H9 (cell line): ENCODE measurements around the gene BRMS1L. TPM values are rescaled to one million over a fixed set of nuclear protein-coding genes. Genes with fewer than 3 reads are reported as not detected.

Experiments
- DNase-seq: peaks from one replicate; pipeline ENCODE4 v3.0.0-alpha.2; 2017
- H2AFZ ChIP-seq: one replicate; pipeline ENCODE4 v1.6.1; 2013; ENCODE audit warnings: mild to moderate bottlenecking, low read length, control low read depth, moderate library complexity
- H2AK5ac ChIP-seq: 2 replicates; pipeline ENCODE4 v1.6.1; 2013; ENCODE audit warnings: low read length, control low read depth, mixed read lengths; ENCODE audit not compliant: insufficient read length
- H2BK120ac ChIP-seq: one replicate; pipeline ENCODE4 v1.6.1; 2013; ENCODE audit warnings: low read depth, mild to moderate bottlenecking, low read length, control low read depth, inconsistent platforms; ENCODE audit not compliant: poor library complexity, severe bottlenecking
- H2BK12ac ChIP-seq: 2 replicates; pipeline ENCODE4 v1.6.1; 2013; ENCODE audit warnings: low read length, control low read depth, mixed read lengths, low read depth; ENCODE audit not compliant: insufficient read length
- H2BK15ac ChIP-seq: 2 replicates; pipeline ENCODE4 v1.6.1; 2013; ENCODE audit warnings: low read depth, low read length, control low read depth
- H2BK20ac ChIP-seq: one replicate; pipeline ENCODE4 v1.6.1; 2013; ENCODE audit warnings: low read depth, mild to moderate bottlenecking, low read length, control low read depth, inconsistent platforms; ENCODE audit not compliant: poor library complexity, severe bottlenecking
- H2BK5ac ChIP-seq: 2 replicates; pipeline ENCODE4 v1.6.1; 2013; ENCODE audit warnings: low read length, control low read depth, mixed read lengths; ENCODE audit not compliant: insufficient read length
- H3K14ac ChIP-seq: 2 replicates; pipeline ENCODE4 v1.6.1; 2013; ENCODE audit warnings: low read length, control low read depth; ENCODE audit not compliant: insufficient read depth
- H3K18ac ChIP-seq: 2 replicates; pipeline ENCODE4 v1.6.1; 2013; ENCODE audit warnings: low read depth, mild to moderate bottlenecking, mixed read lengths, low read length, control low read depth; ENCODE audit not compliant: insufficient read length
- H3K23ac ChIP-seq: 2 replicates; pipeline ENCODE4 v1.6.1; 2013; ENCODE audit warnings: low read length, control low read depth, mixed read lengths, low read depth; ENCODE audit not compliant: insufficient read length
- H3K23me2 ChIP-seq: 2 replicates; pipeline ENCODE4 v1.6.1; 2013; ENCODE audit warnings: low read depth, mild to moderate bottlenecking, mixed read lengths, low read length, control low read depth; ENCODE audit not compliant: insufficient read length, poor library complexity, severe bottlenecking
- H3K27ac ChIP-seq: 2 replicates; pipeline ENCODE4 v1.5.1; 2013; ENCODE audit warnings: low read length, control low read depth, mixed read lengths, low read depth; ENCODE audit not compliant: insufficient read length
- H3K27me3 ChIP-seq: 2 replicates; pipeline ENCODE4 v1.6.1; 2013; ENCODE audit warnings: low read length, control low read depth, inconsistent platforms; ENCODE audit not compliant: insufficient read depth
- H3K4ac ChIP-seq: 2 replicates; pipeline ENCODE4 v1.6.1; 2013; ENCODE audit warnings: low read depth, mild to moderate bottlenecking, control low read depth, inconsistent platforms, low read length, moderate library complexity
- H3K4me1 ChIP-seq: 2 replicates; pipeline ENCODE4 v1.6.1; 2013; ENCODE audit warnings: low read length, control low read depth, inconsistent platforms; ENCODE audit not compliant: insufficient read depth
- H3K4me2 ChIP-seq: 2 replicates; pipeline ENCODE4 v1.6.1; 2013; ENCODE audit warnings: low read length, control low read depth, mixed read lengths; ENCODE audit not compliant: insufficient read length, insufficient read depth
- H3K56ac ChIP-seq: 2 replicates; pipeline ENCODE4 v1.6.1; 2013; ENCODE audit warnings: low read depth, mild to moderate bottlenecking, mixed read lengths, low read length, control low read depth; ENCODE audit not compliant: insufficient read length
- H3K79me1 ChIP-seq: 2 replicates; pipeline ENCODE4 v1.6.1; 2013; ENCODE audit warnings: low read depth, mild to moderate bottlenecking, moderate library complexity, low read length, control low read depth, inconsistent platforms; ENCODE audit not compliant: insufficient read depth, poor library complexity, severe bottlenecking
- H3K79me2 ChIP-seq: 2 replicates; pipeline ENCODE4 v1.6.1; 2013; ENCODE audit warnings: low read length, control low read depth, inconsistent platforms; ENCODE audit not compliant: insufficient read depth
- H3K9ac ChIP-seq: 2 replicates; pipeline ENCODE4 v1.6.1; 2013; ENCODE audit warnings: low read length, control low read depth, mixed read lengths; ENCODE audit not compliant: insufficient read length; ENCODE audit errors: extremely low read depth
- H3K9me3 ChIP-seq: one replicate; pipeline ENCODE4 v1.6.1; 2013; ENCODE audit warnings: low read depth, low read length, inconsistent platforms; ENCODE audit not compliant: control insufficient read depth
- H3T11ph ChIP-seq: one replicate; pipeline ENCODE4 v1.6.1; 2013; ENCODE audit warnings: mild to moderate bottlenecking, low read length, control low read depth, inconsistent platforms
- H4K20me1 ChIP-seq: one replicate; pipeline ENCODE4 v1.6.1; 2013; ENCODE audit not compliant: control insufficient read depth, insufficient read length, insufficient read depth
- H4K5ac ChIP-seq: 2 replicates; pipeline ENCODE4 v1.6.1; 2013; ENCODE audit warnings: low read depth, mild to moderate bottlenecking, mixed read lengths, low read length, control low read depth; ENCODE audit not compliant: insufficient read length
- H4K8ac ChIP-seq: replicated peaks from 2 replicates; pipeline ENCODE4 v1.6.1; 2013; ENCODE audit warnings: low read length, control low read depth, mixed read lengths, low read depth; ENCODE audit not compliant: insufficient read length
- H4K91ac ChIP-seq: 2 replicates; pipeline ENCODE4 v1.6.1; 2013; ENCODE audit warnings: low read depth, mild to moderate bottlenecking, moderate library complexity, mixed read lengths, low read length, control low read depth; ENCODE audit not compliant: insufficient read length
- H3K27ac Mint-ChIP-seq, 3 experiments: 2 replicates in 2 of 3; 3 replicates in 1 of 3; pipeline ENCODE4 v1.8.0; 2020 to 2021; ENCODE audit warnings: mixed read lengths in 3 of 3, mild to moderate bottlenecking in 1 of 3, moderate library complexity in 1 of 3
- H3K27me3 Mint-ChIP-seq: 2 replicates; pipeline ENCODE4 v1.8.0; 2021; ENCODE audit warnings: low read depth, mild to moderate bottlenecking, moderate library complexity, mixed read lengths
- H3K36me3 Mint-ChIP-seq, 3 experiments: 2 replicates in 2 of 3; 3 replicates in 1 of 3; pipeline ENCODE4 v1.8.0; 2020 to 2021; ENCODE audit warnings: low read depth in 3 of 3, mixed read lengths in 3 of 3; ENCODE audit not compliant: insufficient read depth in 1 of 3
- H3K4me1 Mint-ChIP-seq, 2 experiments: 2 replicates each; pipeline ENCODE4 v1.8.0; 2020; ENCODE audit warnings: mixed read lengths in 2 of 2
- H3K4me3 Mint-ChIP-seq, 2 experiments: 2 replicates in 1 of 2; 3 replicates in 1 of 2; pipeline ENCODE4 v1.8.0; 2020 to 2021; ENCODE audit warnings: mild to moderate bottlenecking in 2 of 2, mixed read lengths in 2 of 2, moderate library complexity in 1 of 2
- H3K9me3 Mint-ChIP-seq, 2 experiments: 2 replicates in 1 of 2; 3 replicates in 1 of 2; pipeline ENCODE4 v1.8.0; 2020; ENCODE audit warnings: mild to moderate bottlenecking in 2 of 2, mixed read lengths in 2 of 2, moderate library complexity in 1 of 2
- CTCF ChIP-seq: fragments of 200-600 bp; sonication (generic); conservative IDR thresholded peaks from 3 replicates; pipeline ENCODE4 v1.8.0; 2021; ENCODE audit warnings: antibody characterized with exemption, mild to moderate bottlenecking
- WGBS: extraction: QIAGEN DNeasy Blood & Tissue Kit; methylation state at CpG from one replicate; pipeline ENCODE4 v1.1.7; 2013; ENCODE audit warnings: missing lambda C conversion rate, low lambda C conversion rate, mixed read lengths; ENCODE audit not compliant: insufficient read length; ENCODE audit errors: extremely low coverage; 5-methylcytosine and 5-hydroxymethylcytosine counted together
- total RNA-seq: library from RNA; stranded (reverse); gene quantifications from 2 replicates; pipeline ENCODE4 v1.2.1, GENCODE V29; 2021

The BRMS1L gene
- total RNA-seq, 1 experiment from 2014 or later, result 12.9 TPM

GRCh38 chr14:35900741-35901140, 74.6 kb downstream of the BRMS1L start:
- Histone ChIP-seq H3K4ac (no peak overlapping the region), H3K23me2 (no peaks in the 10 kb centered on the region), H2AK5ac (no peak overlapping the region), H3K56ac (no peak overlapping the region), H4K5ac (no peak overlapping the region), H2BK120ac (no peak overlapping the region), H3K79me1 (no peaks in the 10 kb centered on the region), H2AFZ (no peak overlapping the region), H3K9me3 (no peaks in the 10 kb centered on the region), H2BK20ac (no peak overlapping the region), H3K4me1 (no peaks in the 10 kb centered on the region), H3K4me2 (no peak overlapping the region), H3K27ac (no peak overlapping the region), H2BK15ac (no peak overlapping the region), H3K27me3 (no peaks in the 10 kb centered on the region), H2BK12ac (no peak overlapping the region), H4K91ac (no peak overlapping the region), H3K18ac (no peak overlapping the region), H4K8ac (no peak overlapping the region), H3K14ac (no peak overlapping the region), H3K23ac (no peak overlapping the region), H3K9ac (no peak overlapping the region), H3K79me2 (no peaks in the 10 kb centered on the region), H4K20me1 (peaks cover 3% of the 10 kb centered on the region), H3T11ph (no peak overlapping the region), H2BK5ac (no peak overlapping the region)
- no peak for TF ChIP-seq CTCF
- Mint-ChIP-seq H3K4me1 (peaks cover 5 to 9% of the 10 kb centered on the region in 2 experiments), H3K4me3 (no peak overlapping the region), H3K27me3 (no peaks in the 10 kb centered on the region), H3K9me3 (no peaks in the 10 kb centered on the region), H3K36me3 (no peaks in the 10 kb centered on the region), H3K27ac (no peak overlapping the region)
- WGBS, result no CpG with 5 or more reads among the region's 3 CpGs
- no peak for DNase-seq
